CD4-positive, CD25-positive, alpha-beta regulatory T cell (primary cell): ENCODE results near the gene BLOC1S3. TPM values are rescaled to one million over a fixed set of nuclear protein-coding genes. Genes with fewer than 3 reads are reported as not detected.

ENCODE experiments used
- ATAC-seq, 2 donors: fragments of 150-1000 bp; cut with Tn5 transposase; one replicate each; pipeline ENCODE4 v1.10.0; 2021; ENCODE audit warnings: low read depth in 2 of 2, moderate number of reproducible peaks in 2 of 2, moderate library complexity in 1 of 2
- DNase-seq, 3 donors: peaks; one replicate each; pipeline versions ENCODE4 v3.0.0 to v3.0.0-alpha.2; 2012 to 2022; ENCODE audit warnings: mixed read lengths in 1 of 3
- H3K27ac ChIP-seq: one replicate; pipeline ENCODE4 v1.7.0; 2013; ENCODE audit warnings: mild to moderate bottlenecking, low read length; ENCODE audit not compliant: insufficient read depth, poor library complexity, severe bottlenecking
- H3K27me3 ChIP-seq: one replicate; pipeline ENCODE4 v1.7.0; 2013; ENCODE audit warnings: low read length; ENCODE audit not compliant: control insufficient read depth, insufficient read depth
- H3K36me3 ChIP-seq: one replicate; pipeline ENCODE4 v1.7.0; 2013; ENCODE audit warnings: mild to moderate bottlenecking, low read length, moderate library complexity; ENCODE audit not compliant: control insufficient read depth, insufficient read depth
- H3K4me1 ChIP-seq: 2 replicates; pipeline ENCODE4 v1.7.0; 2013; ENCODE audit warnings: mild to moderate bottlenecking, low read length; ENCODE audit not compliant: insufficient read depth, control insufficient read depth, poor library complexity, severe bottlenecking
- H3K4me3 ChIP-seq: one replicate; pipeline ENCODE4 v1.7.0; 2013; ENCODE audit warnings: low read depth, mild to moderate bottlenecking, low read length, moderate library complexity
- H3K9me3 ChIP-seq, 2 experiments: 1 replicate in 1 of 2; 2 replicates in 1 of 2; pipeline ENCODE4 v1.7.0; 2013; ENCODE audit warnings: low read length in 2 of 2, mild to moderate bottlenecking in 1 of 2, moderate library complexity in 1 of 2; ENCODE audit not compliant: control insufficient read depth in 2 of 2
- H3K27ac Mint-ChIP-seq, 3 donors: one replicate each; pipeline ENCODE4 v1.8.0; 2020 to 2022; ENCODE audit warnings: mild to moderate bottlenecking in 3 of 3, mixed read lengths in 3 of 3, moderate library complexity in 2 of 3
- H3K27me3 Mint-ChIP-seq: one replicate; pipeline ENCODE4 v1.8.0; 2022; ENCODE audit warnings: mild to moderate bottlenecking, mixed read lengths
- H3K36me3 Mint-ChIP-seq: one replicate; pipeline ENCODE4 v1.8.0; 2020; ENCODE audit warnings: mixed read lengths
- H3K4me1 Mint-ChIP-seq, 4 donors: one replicate each; pipeline ENCODE4 v1.8.0; 2020 to 2022; ENCODE audit warnings: mixed read lengths in 4 of 4, mild to moderate bottlenecking in 1 of 4
- H3K4me3 Mint-ChIP-seq, 4 donors: one replicate each; pipeline ENCODE4 v1.8.0; 2020 to 2022; ENCODE audit warnings: mild to moderate bottlenecking in 4 of 4, mixed read lengths in 4 of 4, moderate library complexity in 3 of 4
- H3K9me3 Mint-ChIP-seq, 7 donors: one replicate each; pipeline ENCODE4 v1.8.0; 2020 to 2022; ENCODE audit warnings: mixed read lengths in 7 of 7, mild to moderate bottlenecking in 3 of 7, moderate library complexity in 2 of 7
- polyA plus RNA-seq, 4 donors: library from polyadenylated mRNA; unstranded; fragments of 300-500 nt; fragmentation: Illumina TruSeq; gene quantifications; one replicate each; pipeline ENCODE4 v1.2.3, GENCODE V29; 2021
- total RNA-seq: library from RNA; stranded (reverse); gene quantifications from one replicate; pipeline ENCODE4 v1.2.3, GENCODE V29; 2022

BLOC1S3 gene
- total and polyA plus RNA-seq, 5 donors from 2014 or later, result 12.8 to 22.9 (median 18.5) TPM

DNA sequence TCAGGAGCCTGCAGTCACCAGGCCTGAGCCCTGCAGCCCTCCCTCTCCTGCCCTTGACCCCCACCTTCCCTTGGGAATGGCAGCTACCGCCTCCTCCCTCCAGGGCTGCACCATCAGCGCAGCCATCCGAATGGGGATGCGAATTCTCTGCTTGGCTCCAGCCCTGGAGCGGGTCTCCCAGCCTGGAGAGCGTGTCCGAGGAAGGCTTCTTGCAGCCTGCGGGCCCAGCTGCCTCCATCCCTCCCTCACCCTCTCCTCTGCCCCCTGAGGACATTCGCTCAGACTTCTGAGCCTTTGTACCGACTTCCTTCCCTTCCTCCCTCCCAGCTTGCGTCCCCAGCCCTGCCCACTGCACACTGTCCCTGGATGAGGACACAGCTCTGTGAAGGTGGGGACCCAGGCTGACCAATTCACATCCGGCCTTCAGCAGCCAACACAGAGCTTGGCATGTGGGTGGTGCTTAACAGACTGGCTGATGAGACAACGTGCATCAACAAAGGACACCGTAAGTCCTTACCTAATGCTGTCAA, 11.8 kb upstream of the BLOC1S3 start:
- DNase-seq (no peak), ATAC-seq (no peak)
- Histone ChIP-seq H3K27me3 (no peaks in the 10 kb centered on the region), H3K36me3 (no peaks in the 10 kb centered on the region), H3K4me1 (peaks cover 39% of the 10 kb centered on the region), H3K4me3 (no peak overlapping the region), H3K27ac (no peak overlapping the region), H3K9me3 (no peaks in the 10 kb centered on the region)
- Mint-ChIP-seq H3K4me1 (peaks cover 5 to 53% (median 19%) of the 10 kb centered on the region in 4 donors), H3K9me3 (no peaks in the 10 kb centered on the region), H3K27me3 (no peaks in the 10 kb centered on the region), H3K4me3 (no peak overlapping the region), H3K36me3 (no peaks in the 10 kb centered on the region), H3K27ac (peak overlapping the region in 2 of 3 donors; percentile 43 to 82)

DNA sequence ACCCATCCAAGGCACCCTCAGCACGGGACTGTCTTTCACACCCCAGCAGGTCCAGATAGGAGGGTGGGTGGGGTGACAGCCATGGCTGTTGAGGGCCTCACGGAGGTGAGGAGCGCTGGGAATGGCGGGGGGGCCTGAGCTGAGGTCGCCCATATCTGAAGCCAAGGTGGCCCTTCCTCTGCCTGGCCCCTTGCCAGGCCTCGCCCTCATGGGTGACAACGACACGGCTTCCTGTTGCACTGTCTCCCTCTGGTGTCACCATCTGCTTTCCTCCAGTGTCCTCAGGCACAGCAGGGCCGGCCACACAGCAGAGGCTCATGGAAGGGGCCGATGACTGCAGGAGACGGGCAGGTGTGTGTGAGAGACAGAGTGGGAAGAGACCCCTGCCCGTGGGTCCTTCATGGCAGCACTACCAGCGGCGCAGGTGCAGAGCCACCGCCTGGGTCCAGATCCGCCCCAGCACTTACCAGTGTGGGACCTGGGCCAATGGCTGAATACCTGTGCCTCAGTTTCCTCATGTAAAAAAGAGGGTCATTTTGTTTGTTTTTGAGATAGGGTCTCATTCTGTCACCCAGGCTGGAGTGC, 9.7 kb upstream of the BLOC1S3 start:
- ATAC-seq, result no peak
- Histone ChIP-seq H3K4me3 (no peak overlapping the region), H3K36me3 (no peaks in the 10 kb centered on the region), H3K9me3 (no peaks in the 10 kb centered on the region), H3K4me1 (peaks cover 52% of the 10 kb centered on the region), H3K27ac (no peak overlapping the region), H3K27me3 (no peaks in the 10 kb centered on the region)
- DNase-seq, result no peak
- Mint-ChIP-seq H3K27ac (peak overlapping the region in 2 of 3 donors; percentile 20 to 71), H3K36me3 (no peaks in the 10 kb centered on the region), H3K27me3 (no peaks in the 10 kb centered on the region), H3K4me1 (peaks cover 5 to 63% (median 19%) of the 10 kb centered on the region in 4 donors), H3K9me3 (no peaks in the 10 kb centered on the region), H3K4me3 (no peak overlapping the region)

DNA sequence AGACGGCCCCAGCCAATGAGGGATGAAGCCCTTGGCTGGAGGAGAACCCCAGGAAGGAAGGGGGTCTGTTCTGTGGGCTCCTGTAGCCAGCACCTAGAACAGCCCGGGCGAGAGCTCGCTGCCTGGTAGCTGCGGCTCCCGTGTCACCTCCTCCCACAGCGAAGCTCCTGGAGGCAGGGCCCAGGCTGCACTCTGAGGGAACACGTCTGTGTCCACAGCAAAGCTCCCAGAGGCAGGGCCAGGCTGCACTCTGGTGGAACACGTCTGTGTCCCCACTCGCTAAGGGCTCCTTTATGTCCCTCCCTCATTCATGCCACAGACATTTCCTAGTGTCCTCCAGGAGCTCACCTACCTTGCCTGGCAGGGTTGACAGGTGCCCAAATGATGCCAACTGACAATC, 9.0 kb upstream of the BLOC1S3 start:
- Histone ChIP-seq H3K9me3 (no peaks in the 10 kb centered on the region), H3K36me3 (no peaks in the 10 kb centered on the region), H3K27me3 (no peaks in the 10 kb centered on the region), H3K4me1 (peaks cover 44% of the 10 kb centered on the region), H3K4me3 (no peak overlapping the region), H3K27ac (no peak overlapping the region)
- no peaks in the 10 kb centered on the region for H3K36me3 Mint-ChIP-seq
- H3K27ac Mint-ChIP-seq, result peak overlapping the region in 2 of 3 donors; percentile 76 to 80
- ATAC-seq (no peak), DNase-seq (no peak)
- no peaks in the 10 kb centered on the region for H3K27me3 Mint-ChIP-seq
- peak overlapping the region in 2 of 4 donors; percentile 63 to 78 for H3K4me3 Mint-ChIP-seq
- peaks cover 5 to 60% (median 16%) of the 10 kb centered on the region in 4 donors for H3K4me1 Mint-ChIP-seq
- no peaks in the 10 kb centered on the region for H3K9me3 Mint-ChIP-seq

DNA sequence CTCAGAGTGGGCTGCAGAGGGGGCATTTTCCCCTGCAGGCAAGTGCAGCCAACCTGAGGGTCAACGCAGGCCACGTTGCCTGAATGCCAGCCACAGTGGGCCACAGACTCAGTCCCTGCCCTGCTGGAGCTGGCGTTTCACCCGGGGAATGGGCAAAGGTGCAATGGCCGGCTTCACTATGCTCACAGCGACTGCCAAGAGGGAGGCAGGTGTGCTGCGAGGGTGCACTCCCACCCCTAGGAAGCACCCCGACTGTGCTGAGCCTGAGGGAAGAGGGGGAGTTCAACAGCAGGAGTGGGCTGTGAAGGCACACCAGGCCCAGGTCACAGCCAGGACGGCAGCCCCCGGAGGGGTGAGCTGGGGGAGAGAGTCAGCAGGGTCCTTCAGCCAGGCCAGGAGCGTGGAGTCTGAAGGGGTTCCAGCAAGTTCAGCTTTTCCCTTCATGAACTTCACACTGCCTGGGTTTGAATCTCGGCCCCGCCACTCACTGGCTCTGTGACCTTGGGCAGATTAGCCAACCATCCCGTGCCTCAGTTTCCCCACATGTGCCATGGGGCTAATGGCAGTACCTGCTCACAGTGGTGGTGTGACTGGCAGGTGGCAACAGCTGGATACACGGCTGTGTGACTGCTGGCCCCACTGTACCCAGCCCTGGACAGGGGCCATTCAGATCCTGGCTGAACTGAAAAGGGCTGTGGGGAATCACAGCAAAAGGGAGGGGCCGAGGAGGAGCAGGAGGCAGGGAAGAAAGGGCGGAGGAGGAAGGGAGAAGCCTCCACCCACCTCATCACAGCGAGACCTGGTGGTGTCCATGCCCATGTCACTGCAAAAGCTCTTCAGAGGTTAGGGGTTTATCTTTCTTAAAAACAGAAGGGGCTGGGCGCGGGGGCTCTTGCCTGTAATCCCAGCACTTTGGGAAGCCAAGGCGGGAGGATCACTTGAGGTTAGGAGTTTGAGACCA, 8.2 kb upstream of the BLOC1S3 start:
- Histone ChIP-seq H3K27ac (no peak overlapping the region), H3K36me3 (no peaks in the 10 kb centered on the region), H3K4me1 (peaks cover 37% of the 10 kb centered on the region), H3K4me3 (no peak overlapping the region), H3K9me3 (no peaks in the 10 kb centered on the region), H3K27me3 (no peaks in the 10 kb centered on the region)
- H3K27ac Mint-ChIP-seq, result peak overlapping the region; percentile 76 to 90 (median 86)
- H3K36me3 Mint-ChIP-seq, result no peaks in the 10 kb centered on the region
- peak overlapping the region; percentile 76 to 91 (median 80) for H3K4me3 Mint-ChIP-seq
- H3K27me3 Mint-ChIP-seq, result no peaks in the 10 kb centered on the region
- DNase-seq (no peak), ATAC-seq (no peak)
- no peaks in the 10 kb centered on the region for H3K9me3 Mint-ChIP-seq
- H3K4me1 Mint-ChIP-seq, result peaks cover 5 to 58% (median 16%) of the 10 kb centered on the region in 4 donors

DNA sequence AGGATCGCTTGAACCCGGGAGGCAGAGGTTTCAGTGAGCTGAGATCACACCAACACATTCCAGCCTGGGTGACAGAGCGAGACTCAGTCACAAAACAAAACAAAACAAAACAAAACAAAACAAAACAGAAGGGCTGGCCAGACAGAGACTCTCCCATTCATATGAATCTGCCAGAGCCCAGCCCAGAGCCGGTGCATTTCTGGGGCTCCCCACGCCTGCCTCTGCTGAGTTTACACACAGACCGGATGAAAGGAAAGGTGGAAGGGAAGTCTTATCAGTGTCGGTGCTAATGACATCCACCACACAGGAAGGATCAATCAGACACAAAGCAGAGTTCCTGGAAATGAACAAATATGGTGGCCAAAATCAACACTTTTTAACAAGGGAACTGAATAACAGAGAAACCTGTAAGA, 7.4 kb upstream of the BLOC1S3 start:
- Histone ChIP-seq H3K4me3 (peak overlapping the region; percentile 77), H3K27ac (peak overlapping the region; percentile 61), H3K4me1 (peaks cover 37% of the 10 kb centered on the region), H3K9me3 (no peaks in the 10 kb centered on the region), H3K36me3 (no peaks in the 10 kb centered on the region), H3K27me3 (no peaks in the 10 kb centered on the region)
- ATAC-seq, result peak; percentile 82 to 86
- Mint-ChIP-seq H3K27me3 (no peaks in the 10 kb centered on the region), H3K27ac (peak overlapping the region; percentile 86 to 98 (median 90)), H3K4me3 (peak overlapping the region; percentile 76 to 91 (median 80)), H3K4me1 (peaks cover 5 to 58% (median 17%) of the 10 kb centered on the region in 4 donors), H3K36me3 (no peaks in the 10 kb centered on the region), H3K9me3 (no peaks in the 10 kb centered on the region)
- DNase-seq, result peak in 2 of 3 donors; percentile 28 to 88

DNA sequence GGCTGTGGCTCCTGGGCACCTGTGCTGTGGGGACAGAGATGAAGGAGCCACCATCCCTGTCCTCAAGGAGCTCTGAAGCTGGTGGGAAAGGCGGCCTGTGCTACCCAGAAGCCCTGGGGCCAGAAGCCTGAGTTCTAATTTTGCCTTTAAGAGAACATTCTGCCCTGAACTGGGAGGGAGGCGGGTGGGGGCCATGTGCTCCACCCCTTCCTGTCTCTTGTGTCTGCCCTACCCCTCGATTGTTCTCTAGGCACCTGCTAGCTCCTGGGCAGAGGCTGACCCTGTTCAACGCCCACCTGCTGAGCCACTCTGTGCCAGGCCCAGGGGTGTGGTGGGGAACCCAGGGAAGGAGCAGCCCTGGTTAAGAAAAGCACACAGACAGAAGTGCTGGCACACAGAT, 6.4 kb upstream of the BLOC1S3 start:
- H3K4me3 ChIP-seq, result no peak overlapping the region
- peak in 2 of 3 donors; percentile 19 to 83 for DNase-seq
- no peaks in the 10 kb centered on the region for H3K9me3 ChIP-seq
- no peaks in the 10 kb centered on the region for H3K27me3 ChIP-seq
- peak overlapping the region; percentile 61 for H3K27ac ChIP-seq
- Mint-ChIP-seq H3K4me3 (peak overlapping the region; percentile 62 to 76 (median 72)), H3K27ac (peak overlapping the region; percentile 86 to 98 (median 87)), H3K27me3 (no peaks in the 10 kb centered on the region), H3K9me3 (no peaks in the 10 kb centered on the region), H3K4me1 (peaks cover 5 to 57% (median 17%) of the 10 kb centered on the region in 4 donors), H3K36me3 (no peaks in the 10 kb centered on the region)
- peaks cover 41% of the 10 kb centered on the region for H3K4me1 ChIP-seq
- H3K36me3 ChIP-seq, result no peaks in the 10 kb centered on the region
- ATAC-seq, result peak; percentile 61 to 64

DNA sequence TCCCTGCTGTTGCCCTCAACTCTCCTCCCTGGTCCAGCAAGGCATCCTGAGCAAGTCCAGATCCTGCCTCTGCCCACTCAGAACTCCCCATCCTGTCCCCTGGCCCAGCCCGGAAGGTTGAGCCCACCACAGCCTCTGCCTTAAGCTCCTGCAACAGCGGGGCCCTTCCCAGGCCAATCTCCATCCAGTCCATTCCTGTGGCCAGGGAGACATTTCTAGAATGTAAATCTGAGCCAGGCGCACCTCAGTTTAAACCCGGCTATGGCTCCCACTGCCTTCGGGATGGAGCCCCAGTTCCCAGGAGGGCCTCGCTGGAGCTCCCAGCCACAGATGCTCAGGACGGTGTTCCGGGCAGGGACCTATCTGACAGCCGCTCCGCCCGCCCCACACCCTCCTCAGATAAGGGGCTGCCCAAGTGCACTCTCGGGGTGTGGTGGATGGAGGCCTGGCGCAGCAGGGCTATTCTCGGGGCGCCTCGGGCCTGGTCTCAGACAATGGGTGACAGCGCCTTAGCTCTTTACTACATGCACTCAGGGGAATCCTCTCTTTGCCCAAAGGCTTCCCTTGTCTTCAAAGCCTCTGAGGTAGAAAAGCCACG, 5.9 kb upstream of the BLOC1S3 start:
- Histone ChIP-seq H3K4me1 (peaks cover 46% of the 10 kb centered on the region), H3K27me3 (no peaks in the 10 kb centered on the region), H3K4me3 (no peak overlapping the region), H3K9me3 (no peaks in the 10 kb centered on the region), H3K36me3 (no peaks in the 10 kb centered on the region), H3K27ac (peak overlapping the region; percentile 61)
- Mint-ChIP-seq H3K27ac (peak overlapping the region; percentile 86 to 98 (median 87)), H3K9me3 (no peaks in the 10 kb centered on the region), H3K4me1 (peaks cover 5 to 62% (median 21%) of the 10 kb centered on the region in 4 donors), H3K27me3 (no peaks in the 10 kb centered on the region), H3K36me3 (no peaks in the 10 kb centered on the region), H3K4me3 (peak overlapping the region in 3 of 4 donors; percentile 62 to 76 (median 70))
- DNase-seq, result no peak
- no peak for ATAC-seq
